Measurements from ENCODE around the gene TTC3.
A peak's percentile ranks its signal among the peaks of the same experiment; 100 is the strongest.

TTC3 gene

DNA sequence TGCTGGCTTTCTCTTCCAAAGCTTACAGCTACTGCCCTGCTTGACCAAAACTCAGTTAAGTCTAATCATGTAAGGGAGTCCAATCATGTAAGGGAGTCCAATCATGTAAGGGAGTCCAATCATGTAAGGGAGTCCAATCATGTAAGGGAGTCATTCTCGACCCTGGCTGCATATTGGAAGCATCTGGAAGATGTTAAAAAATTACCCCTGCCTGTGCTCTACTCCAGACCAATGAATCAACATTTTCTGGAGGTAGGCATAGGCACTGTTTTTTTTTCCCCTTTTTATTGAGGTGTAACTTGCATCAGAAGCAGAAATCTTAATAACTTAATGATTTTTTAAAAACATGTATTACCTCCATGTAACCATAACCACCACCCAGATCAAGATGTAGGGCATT lies 9.6 kb upstream of the TTC3 start:
- peaks cover 25 to 30% of the 10 kb centered on the region in 2 experiments for H3K36me3 ChIP-seq (ENCODE audit: control insufficient read depth in 2 of 2, insufficient read depth in 1 of 2, low read length in 2 of 2)
- ChIA-PET POLR2A (interaction anchor here (1.5 kb wide), 1 partner anchor 9 kb away, joined by 3 read pairs; the partner anchor contains the start of genes PIGP and TTC3), CTCF (no interaction called here)
- no peak overlapping the region for H3K4me3 ChIP-seq (ENCODE audit: low read depth, low read length)
- TF ChIP-seq ZFP3 (tag by site-specific recombination; IDR thresholded peaks at IDR 0.05; ENCODE audit: low read depth) (no peak), ZNF585B (tag by site-specific recombination; IDR thresholded peaks at IDR 0.05) (no peak), ZNF24 (tag by site-specific recombination; IDR thresholded peaks at IDR 0.05) (no peak), ZBTB17 (tag by site-specific recombination; IDR thresholded peaks at IDR 0.05) (no peak), ZNF16 (tag by site-specific recombination; IDR thresholded peaks at IDR 0.05; ENCODE audit: low read depth) (no peak), ZNF239 (tag by site-specific recombination; IDR thresholded peaks at IDR 0.05) (no peak), ZNF292 (tag by site-specific recombination; IDR thresholded peaks at IDR 0.05; ENCODE audit: borderline replicate concordance, low read depth) (no peak), ZNF670 (tag by site-specific recombination; IDR thresholded peaks at IDR 0.05; ENCODE audit: low read depth) (no peak), ZNF175 (tag by site-specific recombination; IDR thresholded peaks at IDR 0.05) (no peak), ZNF777 (tag by site-specific recombination; IDR thresholded peaks at IDR 0.05; ENCODE audit: borderline replicate concordance) (no peak), ZNF202 (tag by site-specific recombination; IDR thresholded peaks at IDR 0.05; ENCODE audit: borderline replicate concordance) (no peak), ZNF214 (tag by site-specific recombination; IDR thresholded peaks at IDR 0.05; ENCODE audit: borderline replicate concordance) (no peak), RBAK (tag by site-specific recombination; IDR thresholded peaks at IDR 0.05) (no peak), ZNF248 (tag by site-specific recombination; IDR thresholded peaks at IDR 0.05) (no peak), WT1 (tag by site-specific recombination; IDR thresholded peaks at IDR 0.05) (no peak), ZNF837 (tag by site-specific recombination; IDR thresholded peaks at IDR 0.05) (no peak), ZNF791 (tag by site-specific recombination; IDR thresholded peaks at IDR 0.05) (no peak), SP7 (tag by site-specific recombination; IDR thresholded peaks at IDR 0.05) (no peak), ZNF621 (tag by site-specific recombination; IDR thresholded peaks at IDR 0.05) (no peak)
- peaks cover 10% of the 10 kb centered on the region for H3K4me1 ChIP-seq (ENCODE audit: control insufficient read depth, insufficient read depth, low read length)
- no peaks in the 10 kb centered on the region for H3K9me3 ChIP-seq (ENCODE audit: control insufficient read depth, insufficient read depth, low read depth, low read length)
- no peak overlapping the region for H3K27ac ChIP-seq (ENCODE audit: extremely low read depth, low read depth, low read length)

- Histone ChIP-seq H3K36me3 (ENCODE audit: control insufficient read depth in 2 of 2, insufficient read depth in 1 of 2, low read length in 2 of 2) (peaks cover 35 to 43% of the 10 kb centered on the region in 2 experiments), H3K4me3 (ENCODE audit: low read depth, low read length) (no peak overlapping the region), H3K9me3 (ENCODE audit: control insufficient read depth, insufficient read depth, low read depth, low read length) (no peaks in the 10 kb centered on the region), H3K27ac (ENCODE audit: extremely low read depth, low read depth, low read length) (no peak overlapping the region), H3K4me1 (ENCODE audit: control insufficient read depth, insufficient read depth, low read length) (peaks cover 10% of the 10 kb centered on the region)
- POLR2A ChIA-PET = no interaction called here
- TF ChIP-seq ZNF548 (tag by site-specific recombination; IDR thresholded peaks at IDR 0.05) (no peak), GLIS2 (tag by site-specific recombination; IDR thresholded peaks at IDR 0.05) (no peak), REPIN1 (tag by site-specific recombination; IDR thresholded peaks at IDR 0.05; ENCODE audit: low read depth) (no peak), ZNF274 (IDR thresholded peaks at IDR 0.05; ENCODE audit: low read length) (no peak), ZNF274 (tag by site-specific recombination; IDR thresholded peaks at IDR 0.05; ENCODE audit: borderline replicate concordance) (no peak), ZNF501 (tag by site-specific recombination; IDR thresholded peaks at IDR 0.05) (no peak), ZNF24 (tag by site-specific recombination; IDR thresholded peaks at IDR 0.05) (no peak), ZNF391 (tag by site-specific recombination; IDR thresholded peaks at IDR 0.05; ENCODE audit: borderline replicate concordance, low read depth) (no peak), ZNF792 (tag by site-specific recombination; IDR thresholded peaks at IDR 0.05) (no peak)
- TF ChIP-seq, protein P1, sequence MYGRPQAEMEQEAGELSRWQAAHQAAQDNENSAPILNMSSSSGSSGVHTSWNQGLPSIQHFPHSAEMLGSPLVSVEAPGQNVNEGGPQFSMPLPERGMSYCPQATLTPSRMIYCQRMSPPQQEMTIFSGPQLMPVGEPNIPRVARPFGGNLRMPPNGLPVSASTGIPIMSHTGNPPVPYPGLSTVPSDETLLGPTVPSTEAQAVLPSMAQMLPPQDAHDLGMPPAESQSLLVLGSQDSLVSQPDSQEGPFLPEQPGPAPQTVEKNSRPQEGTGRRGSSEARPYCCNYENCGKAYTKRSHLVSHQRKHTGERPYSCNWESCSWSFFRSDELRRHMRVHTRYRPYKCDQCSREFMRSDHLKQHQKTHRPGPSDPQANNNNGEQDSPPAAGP (tag by site-specific recombination; IDR thresholded peaks at IDR 0.05) = 0 out of 2 replicates have a peak, but pooled peaks have one; percentile 26
- CTCF ChIA-PET = interaction anchor here (1.7 kb wide), 1 partner anchor 23 kb away, joined by 3 read pairs; no protein-coding TSS in a partner anchor
Measured at GRCh38 chr21:37064841-37065240, 8.2 kb upstream of the TTC3 start.
